ENCODE results near the gene PRKN. TPM values are rescaled to one million over a fixed set of nuclear protein-coding genes. Genes with fewer than 3 reads are reported as not detected.

Gene PRKN
- total and polyA plus RNA-seq, 2 experiments from 2014 or later = 0.10 to 0.84 TPM

- Mint-ChIP-seq H3K27ac (no peak overlapping the region), H3K4me1 (peaks cover 49% of the 10 kb centered on the region), H3K4me3 (no peak overlapping the region), H3K27me3 (ENCODE audit: insufficient read depth, low read depth, poor library complexity) (no peaks in the 10 kb centered on the region), H3K9me3 (no peaks in the 10 kb centered on the region), H3K36me3 (ENCODE audit: low read depth) (no peaks in the 10 kb centered on the region)
- Histone ChIP-seq H4K20me1 (replicated peaks; ENCODE audit: insufficient read depth) (no peaks in the 10 kb centered on the region), H3K36me3 (ENCODE audit: insufficient read depth) (no peaks in the 10 kb centered on the region), H3F3A (replicated peaks; ENCODE audit: low read depth) (no peaks in the 10 kb centered on the region), H3K4me3 (no peak overlapping the region), H2AFZ (no peak overlapping the region), H3K79me2 (replicated peaks; ENCODE audit: insufficient read depth) (no peaks in the 10 kb centered on the region), H3K4me1 (ENCODE audit: insufficient read depth) (peaks cover 17% of the 10 kb centered on the region; the same call in 1 of the 2 replicates), H3K9me2 (ENCODE audit: insufficient read depth) (no peaks in the 10 kb centered on the region), H3K27me3 (ENCODE audit: insufficient read depth) (no peaks in the 10 kb centered on the region), H3K4me2 (no peak overlapping the region), H3K27ac (ENCODE audit: low read depth) (no peak overlapping the region)
- ATAC-seq (no peak), DNase-seq (ENCODE audit: low spot score) (no peak)
- TF ChIP-seq STAT1 (IDR thresholded peaks at IDR 0.05; ENCODE audit: unreplicated experiment) (no peak), REST (IDR thresholded peaks at IDR 0.05; ENCODE audit: unreplicated experiment) (no peak), CREB1 (CRISPR knock-in tag; IDR thresholded peaks at IDR 0.05; ENCODE audit: low read depth) (no peak), EZH2 (IDR thresholded peaks at IDR 0.05; ENCODE audit: low read depth, unreplicated experiment) (no peak), ZNF331 (CRISPR knock-in tag; IDR thresholded peaks at IDR 0.05; ENCODE audit: low read depth) (no peak), ZNF462 (CRISPR knock-in tag; IDR thresholded peaks at IDR 0.05) (no peak), ZNF114 (CRISPR knock-in tag; IDR thresholded peaks at IDR 0.05) (no peak), EZH2phosphoT487 (IDR thresholded peaks at IDR 0.05; ENCODE audit: unreplicated experiment) (no peak), NANOG (IDR thresholded peaks at IDR 0.05; ENCODE audit: borderline replicate concordance) (no peak), JUNB (IDR thresholded peaks at IDR 0.05; ENCODE audit: unreplicated experiment) (no peak), POLR2AphosphoS5 (IDR thresholded peaks at IDR 0.05; ENCODE audit: low read depth) (no peak)
- TF ChIP-seq, protein P1, sequence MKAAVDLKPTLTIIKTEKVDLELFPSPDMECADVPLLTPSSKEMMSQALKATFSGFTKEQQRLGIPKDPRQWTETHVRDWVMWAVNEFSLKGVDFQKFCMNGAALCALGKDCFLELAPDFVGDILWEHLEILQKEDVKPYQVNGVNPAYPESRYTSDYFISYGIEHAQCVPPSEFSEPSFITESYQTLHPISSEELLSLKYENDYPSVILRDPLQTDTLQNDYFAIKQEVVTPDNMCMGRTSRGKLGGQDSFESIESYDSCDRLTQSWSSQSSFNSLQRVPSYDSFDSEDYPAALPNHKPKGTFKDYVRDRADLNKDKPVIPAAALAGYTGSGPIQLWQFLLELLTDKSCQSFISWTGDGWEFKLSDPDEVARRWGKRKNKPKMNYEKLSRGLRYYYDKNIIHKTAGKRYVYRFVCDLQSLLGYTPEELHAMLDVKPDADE (IDR thresholded peaks at IDR 0.05) = no peak
- TF ChIP-seq, protein P2, sequence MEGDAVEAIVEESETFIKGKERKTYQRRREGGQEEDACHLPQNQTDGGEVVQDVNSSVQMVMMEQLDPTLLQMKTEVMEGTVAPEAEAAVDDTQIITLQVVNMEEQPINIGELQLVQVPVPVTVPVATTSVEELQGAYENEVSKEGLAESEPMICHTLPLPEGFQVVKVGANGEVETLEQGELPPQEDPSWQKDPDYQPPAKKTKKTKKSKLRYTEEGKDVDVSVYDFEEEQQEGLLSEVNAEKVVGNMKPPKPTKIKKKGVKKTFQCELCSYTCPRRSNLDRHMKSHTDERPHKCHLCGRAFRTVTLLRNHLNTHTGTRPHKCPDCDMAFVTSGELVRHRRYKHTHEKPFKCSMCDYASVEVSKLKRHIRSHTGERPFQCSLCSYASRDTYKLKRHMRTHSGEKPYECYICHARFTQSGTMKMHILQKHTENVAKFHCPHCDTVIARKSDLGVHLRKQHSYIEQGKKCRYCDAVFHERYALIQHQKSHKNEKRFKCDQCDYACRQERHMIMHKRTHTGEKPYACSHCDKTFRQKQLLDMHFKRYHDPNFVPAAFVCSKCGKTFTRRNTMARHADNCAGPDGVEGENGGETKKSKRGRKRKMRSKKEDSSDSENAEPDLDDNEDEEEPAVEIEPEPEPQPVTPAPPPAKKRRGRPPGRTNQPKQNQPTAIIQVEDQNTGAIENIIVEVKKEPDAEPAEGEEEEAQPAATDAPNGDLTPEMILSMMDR (conservative IDR thresholded peaks at IDR 0.05; ENCODE audit: low read depth in 2 of 2) = no peak
These were observed 894.3 kb downstream of the PRKN start for GRCh38 chr6:161833099-161833860.

Measured in GM23338 (cell line).